GM12878 (cell line): ENCODE measurements around the gene DLX3. TPM values are rescaled to one million over a fixed set of nuclear protein-coding genes. Genes with fewer than 3 reads are reported as not detected.

ENCODE experiments used
- ATAC-seq: fragments of 200-7000 bp; cut with Tn5 transposase; 3 replicates; pipeline ENCODE4 v1.9.1; 2020; ENCODE audit warnings: mild to moderate bottlenecking, moderate library complexity
- BruUV-seq: library from RNA; stranded (reverse); fragments of 400-500 nt; replicated peaks from 2 replicates; lab custom pipeline; 2021; lab: Mats Ljungman, UMichigan
- CTCF ChIA-PET: fragments of 300-600 bp; sonication (Branson Sonifier 250); formaldehyde crosslinking; extraction: SDS; loops from one replicate; lab custom pipeline; 2021; ENCODE audit warnings: inconsistent platforms; lab: Yijun Ruan, JAX
- POLR2A ChIA-PET: fragments of 350-600 bp; formaldehyde crosslinking; extraction: SDS; loops from one replicate; lab custom pipeline; 2021; ENCODE audit warnings: inconsistent platforms; lab: Charles Lee
- RAD21 ChIA-PET: fragments of 300-600 bp; sonication (Branson Sonifier 250); formaldehyde crosslinking; loops from one replicate; lab custom pipeline; 2023; ENCODE audit warnings: antibody characterized with exemption; ENCODE audit not compliant: unreplicated experiment; lab: Charles Lee
- SMC1A ChIA-PET: fragments of 300-600 bp; sonication (Branson Sonifier 250); formaldehyde crosslinking; loops from one replicate; lab custom pipeline; 2023; ENCODE audit not compliant: unreplicated experiment, uncharacterized antibody; lab: Charles Lee
- DNase-seq: peaks from one replicate; pipeline ENCODE4 v3.0.0-alpha.2; 2011; ENCODE audit warnings: low read depth, low spot score
- FAIRE-seq: peaks from 3 replicates; lab custom pipeline; 2011; peaks lifted over from hg19 to GRCh38; lab: Jason Lieb, UNC
- H2AFZ ChIP-seq: 2 replicates; pipeline ENCODE4 v1.6.0; 2011; ENCODE audit warnings: low read depth, low read length, control low read depth; ENCODE audit not compliant: control insufficient read depth
- H3K27ac ChIP-seq: 2 replicates; pipeline ENCODE4 v1.5.1; 2011; ENCODE audit warnings: control low read depth; ENCODE audit not compliant: control insufficient read depth, insufficient read depth
- H3K27me3 ChIP-seq, 2 experiments: replicated peaks in 1 of 2; 2 replicates each; pipeline versions ENCODE4 v1.6.0 to v1.6.1; 2011; ENCODE audit warnings: low read length in 1 of 2; ENCODE audit not compliant: control insufficient read depth in 2 of 2, insufficient read depth in 2 of 2
- H3K36me3 ChIP-seq, 2 experiments: 2 replicates each; pipeline ENCODE4 v1.5.1; 2011; ENCODE audit warnings: low read length in 1 of 2; ENCODE audit not compliant: control insufficient read depth in 2 of 2, insufficient read depth in 2 of 2
- H3K4me1 ChIP-seq: 2 replicates; pipeline ENCODE4 v1.6.1; 2011; ENCODE audit warnings: mild to moderate bottlenecking, low read length, moderate library complexity, mixed read lengths; ENCODE audit not compliant: control insufficient read depth, insufficient read depth
- H3K4me2 ChIP-seq: 2 replicates; pipeline ENCODE4 v1.6.0; 2011; ENCODE audit warnings: control low read depth; ENCODE audit not compliant: control insufficient read depth, insufficient read depth
- H3K4me3 ChIP-seq: fragments of 200-600 bp; sonication (generic); 2 replicates; pipeline ENCODE4 v1.5.1; 2016
- H3K79me2 ChIP-seq: 2 replicates; pipeline ENCODE4 v1.6.0; 2011; ENCODE audit warnings: low read length; ENCODE audit not compliant: control insufficient read depth, insufficient read depth
- H3K9ac ChIP-seq: 2 replicates; pipeline ENCODE4 v1.8.0; 2011; ENCODE audit warnings: low read length, control low read depth, mixed read lengths; ENCODE audit not compliant: control insufficient read depth, insufficient read depth
- H3K9me3 ChIP-seq: replicated peaks from 3 replicates; pipeline ENCODE4 v1.5.1; 2011; ENCODE audit warnings: mild to moderate bottlenecking, low read length; ENCODE audit not compliant: control insufficient read depth, insufficient read depth
- H4K20me1 ChIP-seq: 2 replicates; pipeline ENCODE4 v1.6.0; 2011; ENCODE audit not compliant: control insufficient read depth, insufficient read depth
- ASH2L ChIP-seq: fragments of 300-600, 200-600 bp; sonication (generic); IDR thresholded peaks from 2 replicates; pipeline ENCODE4 v1.6.1; 2017; ENCODE audit warnings: low read depth, mild to moderate bottlenecking, borderline replicate concordance
- CHD1 ChIP-seq: IDR thresholded peaks from 2 replicates; pipeline ENCODE4 v1.6.1; 2012; ENCODE audit warnings: low read depth, low read length, improper control_type of control experiment
- EGR1 ChIP-seq, 2 experiments: IDR thresholded peaks; 1 replicate in 1 of 2; 2 replicates in 1 of 2; pipeline ENCODE4 v1.6.1; 2011 to 2012; ENCODE audit warnings: low read depth in 2 of 2, low read length in 2 of 2, borderline replicate concordance in 1 of 2, mild to moderate bottlenecking in 1 of 2, moderate library complexity in 1 of 2
- HCFC1 ChIP-seq: fragments of 150-350 bp; IDR thresholded peaks from 2 replicates; pipeline ENCODE4 v1.6.1; 2014; ENCODE audit warnings: low read length
- HDAC2 ChIP-seq: fragments of 200-600 bp; sonication (generic); IDR thresholded peaks from 2 replicates; pipeline ENCODE4 v1.6.1; 2017
- HDGF ChIP-seq: fragments of 450-650 bp; IDR thresholded peaks from 2 replicates; pipeline ENCODE4 v1.6.1; 2016; ENCODE audit warnings: antibody characterized with exemption
- NFXL1 ChIP-seq: fragments of 450-650 bp; IDR thresholded peaks from 2 replicates; pipeline ENCODE4 v1.6.1; 2017; ENCODE audit warnings: antibody characterized with exemption, mild to moderate bottlenecking, borderline replicate concordance
- NFYA ChIP-seq: IDR thresholded peaks from 2 replicates; pipeline ENCODE4 v1.6.1; 2011; ENCODE audit warnings: low read depth, mild to moderate bottlenecking, low read length, improper control_type of control experiment, borderline replicate concordance
- PML ChIP-seq: IDR thresholded peaks from 2 replicates; pipeline ENCODE4 v1.6.1; 2012; ENCODE audit warnings: low read length, inconsistent platforms
- POLR2AphosphoS2 ChIP-seq: IDR thresholded peaks from 2 replicates; pipeline ENCODE4 v1.6.1; 2011; ENCODE audit warnings: low read depth, mild to moderate bottlenecking, low read length, improper control_type of control experiment, moderate library complexity
- RAD21 ChIP-seq: IDR thresholded peaks from 2 replicates; pipeline ENCODE4 v1.6.1; 2011; ENCODE audit warnings: mild to moderate bottlenecking, low read depth, low read length, moderate library complexity; ENCODE audit not compliant: insufficient read depth
- RELA ChIP-seq: fragments of 450-650 bp; IDR thresholded peaks from 2 replicates; pipeline ENCODE4 v1.8.0; 2014; ENCODE audit warnings: borderline replicate concordance; ENCODE audit not compliant: partially characterized antibody
- RUNX3 ChIP-seq: IDR thresholded peaks from 2 replicates; pipeline ENCODE4 v1.6.1; 2012; ENCODE audit warnings: low read length, inconsistent platforms
- SMAD5 ChIP-seq: IDR thresholded peaks from 2 replicates; pipeline ENCODE4 v1.6.1; 2016; ENCODE audit warnings: antibody characterized with exemption, low read depth
- SREBF2 ChIP-seq: IDR thresholded peaks from 2 replicates; pipeline ENCODE4 v1.6.1; 2012; ENCODE audit warnings: mild to moderate bottlenecking, low read length
- STAT1 ChIP-seq: fragments of 450-650 bp; conservative IDR thresholded peaks from 2 replicates; pipeline ENCODE4 v1.6.1; 2014; ENCODE audit warnings: antibody characterized with exemption, mild to moderate bottlenecking
- TBL1XR1 ChIP-seq: IDR thresholded peaks from 2 replicates; pipeline ENCODE4 v1.6.1; 2012; ENCODE audit warnings: low read depth, low read length, improper control_type of control experiment
- TCF12 ChIP-seq: IDR thresholded peaks from 2 replicates; pipeline ENCODE4 v1.6.1; 2011; ENCODE audit warnings: low read depth, mild to moderate bottlenecking, low read length
- WGBS: methylation state at CpG from one replicate; pipeline ENCODE4 v1.1.6; 2016; ENCODE audit warnings: low lambda C conversion rate; ENCODE audit not compliant: insufficient replicate concordance, insufficient coverage; ENCODE audit errors: missing lambda C conversion rate; 5-methylcytosine and 5-hydroxymethylcytosine counted together
- in situ Hi-C: fragments of 300-500 bp; cut with MboI; formaldehyde crosslinking; loops from 9 replicates; pipeline ENCODE4 v1.14.3; 2018; ENCODE audit warnings: mixed read lengths
- intact Hi-C: fragments of 100-400 bp; cut with micrococcal nuclease; formaldehyde crosslinking; loops from one replicate; pipeline ENCODE4 v1.14.2; 2022; ENCODE audit not compliant: unreplicated experiment
- polyA plus RNA-seq, 11 experiments: library from polyadenylated mRNA; depleted of rRNA in 4 of 11; unstranded in 6 of 11; stranded (reverse) in 5 of 11; fragments of >200 nt; fragmentation: Nextera tagmentation in 4 of 11; fragmentation: Illumina TruSeq in 1 of 11; extraction: Ambion mirVana in 4 of 11; extraction: Trizol in 1 of 11; gene quantifications; 1 replicate in 1 of 11; 2 replicates in 10 of 11; pipeline versions ENCODE4 v1.2.1 to v1.2.3, GENCODE V29; 2011 to 2016; ENCODE audit warnings: inconsistent platforms in 2 of 11, missing spikeins in 2 of 11, low read depth in 1 of 11
- total RNA-seq, 4 experiments: library from RNA; depleted of rRNA in 3 of 4; stranded (reverse); fragments of >200 nt in 3 of 4; fragmentation: Illumina TruSeq in 1 of 4; extraction: Trizol in 1 of 4; gene quantifications; 2 replicates each; pipeline versions ENCODE4 v1.2.1 to v1.2.3, GENCODE V29; 2013 to 2021
- TF ChIP-seq, protein P1 (sequence below): fragments of 150-350 bp; IDR thresholded peaks from 2 replicates; pipeline ENCODE4 v1.6.1; 2016; ENCODE audit warnings: low read depth, low read length

The DLX3 gene
- total and polyA plus RNA-seq, 10 of the 15 experiments (the other 5 are each of a cell fraction or from before 2014, with no cell fraction given): not detected

DNA sequence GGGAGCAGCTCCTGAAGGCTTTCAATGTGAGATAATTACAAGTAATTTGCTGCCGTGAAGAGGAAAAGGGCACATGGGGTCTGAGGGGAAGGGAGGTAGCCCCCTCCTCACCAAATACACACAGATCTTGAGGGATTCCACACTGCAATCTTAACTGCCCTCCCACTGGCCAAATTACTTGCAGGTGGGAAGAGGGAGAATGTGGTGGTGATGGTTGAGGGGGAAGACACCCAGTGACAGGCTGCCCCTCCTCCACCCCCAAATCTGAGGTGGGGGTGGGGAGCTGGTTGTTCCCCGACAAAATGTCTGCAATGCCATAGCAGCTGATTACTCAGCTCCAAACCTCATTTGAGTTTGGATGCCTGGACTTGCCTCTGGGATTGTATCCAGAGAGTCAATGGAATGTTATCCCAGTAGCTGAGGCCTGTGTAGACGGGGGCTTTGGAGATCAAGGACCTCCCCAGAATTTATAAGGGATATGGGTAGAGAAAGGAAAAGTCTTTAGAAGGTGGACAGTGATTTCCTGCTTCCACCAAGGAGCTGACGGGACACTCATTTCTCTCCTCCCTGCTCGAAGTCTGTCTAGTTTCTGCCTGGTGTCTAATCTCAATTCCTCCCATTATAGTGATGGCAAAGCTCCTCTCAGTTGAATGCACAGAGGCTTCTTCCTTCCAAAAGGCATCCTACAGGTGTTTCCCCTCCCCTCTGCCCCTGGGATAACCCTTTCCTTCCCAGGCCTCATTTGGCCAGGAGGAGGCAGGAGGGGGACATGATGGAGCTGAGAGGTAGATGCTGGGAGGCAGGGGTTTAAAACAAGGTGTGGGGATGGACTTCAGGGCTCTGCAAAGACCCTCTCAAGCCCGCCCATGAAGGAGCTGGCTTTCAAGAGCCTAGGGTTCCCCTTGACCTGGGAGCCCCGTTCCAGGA lies 17.3 kb downstream of the DLX3 start:
- BruUV-seq: no TSS peak

DNA sequence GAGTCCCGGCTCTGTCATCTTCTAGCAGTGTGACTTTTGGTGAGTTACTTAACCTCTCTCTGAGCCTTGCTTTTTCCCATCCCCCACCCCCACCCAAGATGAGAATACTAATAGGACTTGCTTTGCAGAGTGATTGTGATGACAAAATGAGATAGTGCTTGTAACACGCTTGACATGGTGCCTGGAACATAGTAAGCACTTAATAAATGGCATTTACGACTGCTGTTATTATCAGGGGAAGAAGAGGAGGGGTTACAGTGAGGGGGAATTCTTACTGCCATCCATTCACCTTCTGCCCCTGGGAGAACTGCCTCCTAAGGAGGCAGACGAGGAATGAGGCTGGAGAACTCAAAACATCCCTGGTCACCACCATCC lies 18.2 kb downstream of the DLX3 start:
- no TSS peak for BruUV-seq
- Histone ChIP-seq H3K36me3 (no peaks in the 10 kb centered on the region), H3K4me3 (no peak overlapping the region), H2AFZ (no peak overlapping the region), H3K27me3 (peaks cover 14 to 18% of the 10 kb centered on the region in 2 experiments), H3K79me2 (no peaks in the 10 kb centered on the region), H3K4me1 (no peaks in the 10 kb centered on the region), H3K9me3 (no peaks in the 10 kb centered on the region), H3K27ac (no peak overlapping the region), H3K9ac (no peak overlapping the region), H3K4me2 (no peak overlapping the region), H4K20me1 (no peaks in the 10 kb centered on the region)
- ChIA-PET CTCF (interaction anchor here (0.8 to 4.8 kb wide), 5 partner anchors 9 to 104 kb away, joined by 3 to 28 read pairs (median 5); no protein-coding TSS in a partner anchor), POLR2A (no interaction called here), RAD21 (no interaction called here), SMC1A (no interaction called here)
- ATAC-seq: no peak
- in situ Hi-C loops (no loop called here), intact Hi-C loops (no loop called here)
- FAIRE-seq: no peak
- WGBS: 14% methylated on average over 4 of the region's 4 CpGs
- no peak for DNase-seq
- TF ChIP-seq RUNX3 (no peak), POLR2AphosphoS2 (no peak), HDAC2 (no peak), SMAD5 (no peak), SREBF2 (no peak), PML (no peak), HDGF (no peak), TCF12 (no peak), NFXL1 (no peak), NFYA (no peak), RAD21 (no peak)
- TF ChIP-seq, protein P1, sequence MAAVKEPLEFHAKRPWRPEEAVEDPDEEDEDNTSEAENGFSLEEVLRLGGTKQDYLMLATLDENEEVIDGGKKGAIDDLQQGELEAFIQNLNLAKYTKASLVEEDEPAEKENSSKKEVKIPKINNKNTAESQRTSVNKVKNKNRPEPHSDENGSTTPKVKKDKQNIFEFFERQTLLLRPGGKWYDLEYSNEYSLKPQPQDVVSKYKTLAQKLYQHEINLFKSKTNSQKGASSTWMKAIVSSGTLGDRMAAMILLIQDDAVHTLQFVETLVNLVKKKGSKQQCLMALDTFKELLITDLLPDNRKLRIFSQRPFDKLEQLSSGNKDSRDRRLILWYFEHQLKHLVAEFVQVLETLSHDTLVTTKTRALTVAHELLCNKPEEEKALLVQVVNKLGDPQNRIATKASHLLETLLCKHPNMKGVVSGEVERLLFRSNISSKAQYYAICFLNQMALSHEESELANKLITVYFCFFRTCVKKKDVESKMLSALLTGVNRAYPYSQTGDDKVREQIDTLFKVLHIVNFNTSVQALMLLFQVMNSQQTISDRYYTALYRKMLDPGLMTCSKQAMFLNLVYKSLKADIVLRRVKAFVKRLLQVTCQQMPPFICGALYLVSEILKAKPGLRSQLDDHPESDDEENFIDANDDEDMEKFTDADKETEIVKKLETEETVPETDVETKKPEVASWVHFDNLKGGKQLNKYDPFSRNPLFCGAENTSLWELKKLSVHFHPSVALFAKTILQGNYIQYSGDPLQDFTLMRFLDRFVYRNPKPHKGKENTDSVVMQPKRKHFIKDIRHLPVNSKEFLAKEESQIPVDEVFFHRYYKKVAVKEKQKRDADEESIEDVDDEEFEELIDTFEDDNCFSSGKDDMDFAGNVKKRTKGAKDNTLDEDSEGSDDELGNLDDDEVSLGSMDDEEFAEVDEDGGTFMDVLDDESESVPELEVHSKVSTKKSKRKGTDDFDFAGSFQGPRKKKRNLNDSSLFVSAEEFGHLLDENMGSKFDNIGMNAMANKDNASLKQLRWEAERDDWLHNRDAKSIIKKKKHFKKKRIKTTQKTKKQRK: no peak

More for the DNA sequence above, 17.3 kb downstream of the DLX3 start:
- no peak overlapping the region for H3K9ac ChIP-seq
- ChIA-PET POLR2A (no interaction called here), RAD21 (interaction anchor here (0.5 kb wide), 1 partner anchor 612 kb away, joined by 3 read pairs; no protein-coding TSS in a partner anchor), SMC1A (no interaction called here), CTCF (interaction anchor here (0.8 to 4.8 kb wide), 6 partner anchors 12 to 118 kb away, joined by 3 to 28 read pairs (median 4); no protein-coding TSS in a partner anchor)
- ATAC-seq (no peak), FAIRE-seq (no peak), DNase-seq (no peak)
- H3K4me2 ChIP-seq: no peak overlapping the region
- 5% methylated on average over 7 of the region's 7 CpGs for WGBS
- no peak overlapping the region for H3K4me3 ChIP-seq
- in situ Hi-C loops (no loop called here), intact Hi-C loops (no loop called here)
- H3K79me2 ChIP-seq: no peaks in the 10 kb centered on the region
- H3K4me1 ChIP-seq: no peaks in the 10 kb centered on the region
- H4K20me1 ChIP-seq: no peaks in the 10 kb centered on the region
- no peaks in the 10 kb centered on the region for H3K9me3 ChIP-seq
- no peak overlapping the region for H3K27ac ChIP-seq
- H3K27me3 ChIP-seq: peaks cover 10 to 12% of the 10 kb centered on the region in 2 experiments
- H3K36me3 ChIP-seq: no peaks in the 10 kb centered on the region
- TF ChIP-seq RELA (no peak), TBL1XR1 (no peak), CHD1 (no peak), STAT1 (no peak), HCFC1 (no peak), ASH2L (no peak), EGR1 (IDR thresholded peaks at IDR 0.05; ENCODE audit: borderline replicate concordance in 1 of 2, low read depth in 2 of 2, low read length in 2 of 2) (no peak)
- H2AFZ ChIP-seq: no peak overlapping the region
